ENCODE data around the gene HPN. TPM values are rescaled to one million over a fixed set of nuclear protein-coding genes. Genes with fewer than 3 reads are reported as not detected.

The HPN gene
- polyA plus RNA-seq, 2 donors, result 0.04 to 0.16 TPM

DNA sequence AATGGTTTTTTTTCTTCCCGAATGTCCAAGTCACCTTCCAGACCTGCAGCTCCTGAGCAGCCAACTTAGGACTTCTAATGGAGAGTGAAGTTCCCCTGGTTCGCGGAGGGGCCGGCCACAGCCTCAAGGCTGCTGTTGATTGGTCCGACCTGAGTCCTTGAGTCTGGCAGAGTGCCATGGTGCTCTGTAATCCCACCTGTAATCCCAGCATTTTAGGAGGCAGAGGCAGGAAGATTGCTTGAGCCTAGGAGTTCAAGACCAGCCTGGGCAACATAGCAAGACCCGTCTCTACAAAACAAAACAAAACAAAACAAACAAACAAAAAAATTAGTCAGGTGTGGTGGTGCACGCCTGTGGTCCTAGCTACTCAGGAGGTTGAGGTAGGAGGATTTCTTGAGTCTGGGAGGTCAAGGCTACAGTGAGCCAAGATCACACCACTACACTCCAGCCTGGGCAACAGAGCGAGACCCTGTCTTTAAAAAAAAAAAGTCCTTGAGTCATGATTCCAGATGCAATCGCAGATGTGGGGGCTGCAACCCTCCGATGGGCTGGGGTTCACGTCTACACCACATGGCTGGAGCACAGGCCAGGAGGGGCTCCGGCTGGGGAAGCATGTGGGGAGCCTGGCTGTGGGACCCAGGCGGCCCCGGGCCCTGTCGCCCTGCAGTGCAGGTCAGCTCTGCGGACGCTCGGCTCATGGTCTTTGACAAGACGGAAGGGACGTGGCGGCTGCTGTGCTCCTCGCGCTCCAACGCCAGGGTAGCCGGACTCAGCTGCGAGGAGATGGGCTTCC is 17.7 kb downstream of the HPN start:
- Histone ChIP-seq H3K27me3 (ENCODE audit: control insufficient read depth in 1 of 2, insufficient read depth in 2 of 2, low read length in 2 of 2) (no peaks in the 10 kb centered on the region), H3K9me3 (ENCODE audit: control insufficient read depth in 2 of 2, insufficient read depth in 1 of 2, low read depth in 1 of 2, low read length in 1 of 2) (no peaks in the 10 kb centered on the region), H3K4me1 (ENCODE audit: control insufficient read depth in 2 of 2, insufficient read depth in 2 of 2, low read length in 1 of 2) (no peaks in the 10 kb centered on the region), H3K36me3 (ENCODE audit: control insufficient read depth in 2 of 2, insufficient read depth in 2 of 2, low read length in 1 of 2) (no peaks in the 10 kb centered on the region), H3K27ac (ENCODE audit: low read depth in 2 of 2, low read length in 1 of 2) (no peak overlapping the region), H3K4me3 (ENCODE audit: low read depth in 1 of 2, low read length in 2 of 2) (no peak overlapping the region)
- 88% methylated on average over 25 to 26 of the region's 26 CpGs for WGBS, 2 donors

DNA sequence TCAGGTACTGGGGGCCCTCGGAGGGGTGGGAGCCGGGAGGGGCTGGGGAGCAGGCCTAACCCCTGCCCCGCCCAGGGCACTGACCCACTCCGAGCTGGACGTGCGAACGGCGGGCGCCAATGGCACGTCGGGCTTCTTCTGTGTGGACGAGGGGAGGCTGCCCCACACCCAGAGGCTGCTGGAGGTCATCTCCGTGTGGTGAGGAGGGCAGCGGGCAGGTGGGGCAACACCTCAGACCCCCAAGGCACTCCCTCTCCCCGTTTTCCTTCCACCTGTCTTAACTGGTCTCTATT is 18.2 kb downstream of the HPN start:
- Histone ChIP-seq H3K27me3 (ENCODE audit: control insufficient read depth in 1 of 2, insufficient read depth in 2 of 2, low read length in 2 of 2) (no peaks in the 10 kb centered on the region), H3K27ac (ENCODE audit: low read depth in 2 of 2, low read length in 1 of 2) (no peak overlapping the region), H3K4me1 (ENCODE audit: control insufficient read depth in 2 of 2, insufficient read depth in 2 of 2, low read length in 1 of 2) (no peaks in the 10 kb centered on the region), H3K4me3 (ENCODE audit: low read depth in 1 of 2, low read length in 2 of 2) (no peak overlapping the region), H3K36me3 (ENCODE audit: control insufficient read depth in 2 of 2, insufficient read depth in 2 of 2, low read length in 1 of 2) (no peaks in the 10 kb centered on the region), H3K9me3 (ENCODE audit: control insufficient read depth in 2 of 2, insufficient read depth in 1 of 2, low read depth in 1 of 2, low read length in 1 of 2) (no peaks in the 10 kb centered on the region)
- 84 to 85% methylated on average over 15 of the region's 15 CpGs for WGBS, 2 donors

DNA sequence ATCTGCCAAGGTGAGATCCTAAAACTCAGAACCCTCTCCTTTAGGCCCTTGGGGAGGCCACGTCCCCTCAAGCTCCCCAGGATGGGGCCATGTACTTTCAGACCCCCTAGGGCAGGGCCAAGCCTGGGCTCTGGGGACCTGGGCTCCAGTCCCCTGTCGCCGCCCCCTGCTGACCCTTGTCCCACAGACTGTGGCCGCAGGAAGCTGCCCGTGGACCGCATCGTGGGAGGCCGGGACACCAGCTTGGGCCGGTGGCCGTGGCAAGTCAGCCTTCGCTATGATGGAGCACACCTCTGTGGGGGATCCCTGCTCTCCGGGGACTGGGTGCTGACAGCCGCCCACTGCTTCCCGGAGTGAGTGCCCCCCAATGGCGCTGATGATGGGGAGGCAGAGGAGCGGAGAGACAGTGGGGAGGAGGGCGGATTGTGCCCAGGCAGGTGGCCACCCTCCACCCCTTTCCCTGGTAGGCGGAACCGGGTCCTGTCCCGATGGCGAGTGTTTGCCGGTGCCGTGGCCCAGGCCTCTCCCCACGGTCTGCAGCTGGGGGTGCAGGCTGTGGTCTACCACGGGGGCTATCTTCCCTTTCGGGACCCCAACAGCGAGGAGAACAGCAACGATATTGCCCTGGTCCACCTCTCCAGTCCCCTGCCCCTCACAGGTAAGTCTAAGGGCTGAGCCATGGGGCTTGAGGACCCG is 18.8 kb downstream of the HPN start:
- no peak overlapping the region for H3K27ac ChIP-seq (ENCODE audit: low read depth in 2 of 2, low read length in 1 of 2)
- no peaks in the 10 kb centered on the region for H3K36me3 ChIP-seq (ENCODE audit: control insufficient read depth in 2 of 2, insufficient read depth in 2 of 2, low read length in 1 of 2)
- no peak overlapping the region for H3K4me3 ChIP-seq (ENCODE audit: low read depth in 1 of 2, low read length in 2 of 2)
- no peaks in the 10 kb centered on the region for H3K27me3 ChIP-seq (ENCODE audit: control insufficient read depth in 1 of 2, insufficient read depth in 2 of 2, low read length in 2 of 2)
- 91 to 92% methylated on average over 29 of the region's 29 CpGs for WGBS, 2 donors
- H3K4me1 ChIP-seq (ENCODE audit: control insufficient read depth in 2 of 2, insufficient read depth in 2 of 2, low read length in 1 of 2), result no peaks in the 10 kb centered on the region
- H3K9me3 ChIP-seq (ENCODE audit: control insufficient read depth in 2 of 2, insufficient read depth in 1 of 2, low read depth in 1 of 2, low read length in 1 of 2), result no peaks in the 10 kb centered on the region

DNA sequence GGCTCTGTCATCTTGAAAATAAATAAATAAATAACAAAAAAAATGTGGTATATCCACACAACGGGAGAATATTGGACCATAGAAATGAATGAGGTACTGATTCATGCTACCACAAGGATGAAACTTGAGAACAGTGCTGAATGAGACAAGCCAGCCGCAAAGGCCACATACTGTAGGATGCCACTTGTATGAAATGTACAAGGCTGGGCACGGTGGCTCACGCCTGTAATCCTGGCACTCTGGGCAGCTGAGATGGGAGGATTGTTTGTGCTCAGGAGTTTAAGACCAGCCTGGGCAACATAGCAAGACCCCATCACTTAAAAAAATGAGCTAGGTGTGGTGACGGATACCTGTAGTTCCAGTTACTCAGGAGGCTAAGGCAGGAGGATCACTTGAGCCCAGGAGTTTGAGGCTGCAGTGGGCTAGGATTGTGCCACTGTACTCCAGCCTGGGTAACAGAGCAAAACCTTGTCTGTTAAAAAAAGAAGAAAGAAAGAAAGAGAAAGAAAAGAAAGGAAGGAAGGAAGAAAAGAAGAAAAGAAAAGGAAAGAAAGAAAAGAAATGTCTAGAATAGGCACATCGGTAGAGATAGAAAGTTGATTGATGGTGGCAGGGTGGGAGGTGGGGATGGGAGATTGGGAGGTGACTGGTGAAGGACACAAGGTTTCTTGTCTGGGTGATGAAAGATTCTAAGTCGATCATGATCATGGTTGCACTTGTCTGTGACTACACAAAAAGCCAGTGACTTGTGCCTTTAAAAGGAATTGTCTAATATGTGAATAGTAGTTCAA is 20.3 kb downstream of the HPN start:
- Histone ChIP-seq H3K27me3 (ENCODE audit: control insufficient read depth in 1 of 2, insufficient read depth in 2 of 2, low read length in 2 of 2) (no peaks in the 10 kb centered on the region), H3K4me3 (ENCODE audit: low read depth in 1 of 2, low read length in 2 of 2) (no peak overlapping the region), H3K4me1 (ENCODE audit: control insufficient read depth in 2 of 2, insufficient read depth in 2 of 2, low read length in 1 of 2) (no peaks in the 10 kb centered on the region), H3K36me3 (ENCODE audit: control insufficient read depth in 2 of 2, insufficient read depth in 2 of 2, low read length in 1 of 2) (no peaks in the 10 kb centered on the region), H3K27ac (ENCODE audit: low read depth in 2 of 2, low read length in 1 of 2) (no peak overlapping the region), H3K9me3 (ENCODE audit: control insufficient read depth in 2 of 2, insufficient read depth in 1 of 2, low read depth in 1 of 2, low read length in 1 of 2) (no peaks in the 10 kb centered on the region)
- WGBS, 2 donors, result 76 to 79% methylated on average over 7 of the region's 7 CpGs

DNA sequence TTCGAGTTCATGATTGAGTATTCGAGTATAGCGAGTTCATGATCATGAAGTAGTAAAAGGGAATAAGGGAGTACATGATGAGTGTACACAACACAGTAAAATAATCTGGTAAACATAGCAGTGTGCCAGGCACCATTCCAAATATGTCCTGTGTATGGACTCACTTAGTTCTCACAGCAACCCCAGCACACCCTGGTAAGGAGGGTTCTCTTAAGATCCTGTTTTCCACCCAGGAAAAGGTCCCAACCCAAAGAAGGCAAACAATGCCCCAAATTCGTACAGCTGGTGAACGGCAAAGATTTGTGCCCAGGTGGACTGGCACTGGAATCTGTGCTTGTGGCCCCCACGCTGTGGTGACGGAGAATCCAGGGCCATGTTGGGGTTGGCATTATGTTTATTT is 21.4 kb downstream of the HPN start:
- Histone ChIP-seq H3K27me3 (ENCODE audit: control insufficient read depth in 1 of 2, insufficient read depth in 2 of 2, low read length in 2 of 2) (no peaks in the 10 kb centered on the region), H3K9me3 (ENCODE audit: control insufficient read depth in 2 of 2, insufficient read depth in 1 of 2, low read depth in 1 of 2, low read length in 1 of 2) (no peaks in the 10 kb centered on the region), H3K36me3 (ENCODE audit: control insufficient read depth in 2 of 2, insufficient read depth in 2 of 2, low read length in 1 of 2) (no peaks in the 10 kb centered on the region), H3K4me3 (ENCODE audit: low read depth in 1 of 2, low read length in 2 of 2) (no peak overlapping the region), H3K27ac (ENCODE audit: low read depth in 2 of 2, low read length in 1 of 2) (no peak overlapping the region), H3K4me1 (ENCODE audit: control insufficient read depth in 2 of 2, insufficient read depth in 2 of 2, low read length in 1 of 2) (no peaks in the 10 kb centered on the region)
- 82 to 88% methylated on average over 7 of the region's 7 CpGs for WGBS, 2 donors

DNA sequence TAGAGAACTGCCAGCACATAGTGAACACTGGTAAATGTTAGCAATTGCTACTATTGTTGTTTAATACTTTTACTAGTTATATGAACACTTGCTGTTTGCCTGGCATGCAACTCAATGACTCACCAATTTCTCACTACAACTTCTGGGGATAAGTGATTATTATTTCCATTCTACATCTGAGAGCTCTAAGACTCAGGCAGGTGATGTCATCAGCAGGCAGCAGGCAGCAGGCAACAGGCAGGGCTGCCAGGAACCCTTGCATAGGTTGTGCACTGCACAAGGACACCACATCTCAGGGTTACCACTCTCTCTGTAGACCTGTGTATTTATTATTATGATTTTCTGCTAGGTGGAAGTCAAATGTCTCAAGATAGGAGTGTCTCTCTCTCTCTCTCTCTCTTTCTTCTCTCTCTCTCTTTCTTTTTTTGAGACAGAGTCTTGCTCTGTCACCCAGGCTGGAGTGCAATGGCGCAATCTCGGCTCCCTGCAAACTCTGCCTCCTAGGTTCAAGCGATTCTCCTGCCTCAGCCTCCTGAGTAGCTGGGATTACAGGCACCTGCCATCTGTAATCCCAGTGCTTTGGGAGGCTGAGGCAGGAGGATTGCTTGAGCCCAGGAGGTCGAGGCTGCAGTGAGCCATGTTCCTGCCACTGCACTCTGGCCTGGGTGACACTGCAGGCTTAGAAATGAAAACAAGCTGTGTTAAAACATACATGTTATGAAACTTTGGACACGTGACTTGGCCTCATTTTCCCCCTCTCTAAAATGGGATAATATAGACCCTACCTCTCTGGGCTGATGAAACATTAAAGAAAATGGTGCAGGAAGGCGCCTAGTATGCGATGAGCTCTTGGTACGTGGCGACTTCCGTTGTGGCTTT is 22.7 kb downstream of the HPN start:
- H3K4me3 ChIP-seq (ENCODE audit: low read depth in 1 of 2, low read length in 2 of 2), result no peak overlapping the region
- WGBS, 2 donors, result 75 to 77% methylated on average over 10 of the region's 10 CpGs

DNA sequence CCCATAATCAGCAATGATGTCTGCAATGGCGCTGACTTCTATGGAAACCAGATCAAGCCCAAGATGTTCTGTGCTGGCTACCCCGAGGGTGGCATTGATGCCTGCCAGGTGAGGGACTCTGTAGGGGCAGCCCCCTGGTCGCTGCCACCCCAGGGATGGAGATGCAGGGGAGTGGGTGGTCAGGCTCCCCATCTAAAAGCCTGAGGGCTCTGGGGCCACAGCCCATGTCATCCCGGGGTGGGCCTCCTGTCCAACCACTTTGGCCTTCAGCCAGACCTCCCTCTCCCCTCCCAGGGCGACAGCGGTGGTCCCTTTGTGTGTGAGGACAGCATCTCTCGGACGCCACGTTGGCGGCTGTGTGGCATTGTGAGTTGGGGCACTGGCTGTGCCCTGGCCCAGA is 24.1 kb downstream of the HPN start:
- Histone ChIP-seq H3K4me3 (ENCODE audit: low read depth in 1 of 2, low read length in 2 of 2) (no peak overlapping the region), H3K4me1 (ENCODE audit: control insufficient read depth in 2 of 2, insufficient read depth in 2 of 2, low read length in 1 of 2) (no peaks in the 10 kb centered on the region), H3K27me3 (ENCODE audit: control insufficient read depth in 1 of 2, insufficient read depth in 2 of 2, low read length in 2 of 2) (no peaks in the 10 kb centered on the region), H3K36me3 (ENCODE audit: control insufficient read depth in 2 of 2, insufficient read depth in 2 of 2, low read length in 1 of 2) (no peaks in the 10 kb centered on the region), H3K27ac (ENCODE audit: low read depth in 2 of 2, low read length in 1 of 2) (no peak overlapping the region), H3K9me3 (ENCODE audit: control insufficient read depth in 2 of 2, insufficient read depth in 1 of 2, low read depth in 1 of 2, low read length in 1 of 2) (peaks cover 2% of the 10 kb centered on the region in 2 donors)
- 86 to 89% methylated on average over 10 of the region's 10 CpGs for WGBS, 2 donors

More for the DNA sequence above, 22.7 kb downstream of the HPN start:
- Histone ChIP-seq H3K9me3 (ENCODE audit: control insufficient read depth in 2 of 2, insufficient read depth in 1 of 2, low read depth in 1 of 2, low read length in 1 of 2) (no peaks in the 10 kb centered on the region), H3K36me3 (ENCODE audit: control insufficient read depth in 2 of 2, insufficient read depth in 2 of 2, low read length in 1 of 2) (no peaks in the 10 kb centered on the region), H3K4me1 (ENCODE audit: control insufficient read depth in 2 of 2, insufficient read depth in 2 of 2, low read length in 1 of 2) (no peaks in the 10 kb centered on the region), H3K27ac (ENCODE audit: low read depth in 2 of 2, low read length in 1 of 2) (no peak overlapping the region), H3K27me3 (ENCODE audit: control insufficient read depth in 1 of 2, insufficient read depth in 2 of 2, low read length in 2 of 2) (no peaks in the 10 kb centered on the region)

DNA sequence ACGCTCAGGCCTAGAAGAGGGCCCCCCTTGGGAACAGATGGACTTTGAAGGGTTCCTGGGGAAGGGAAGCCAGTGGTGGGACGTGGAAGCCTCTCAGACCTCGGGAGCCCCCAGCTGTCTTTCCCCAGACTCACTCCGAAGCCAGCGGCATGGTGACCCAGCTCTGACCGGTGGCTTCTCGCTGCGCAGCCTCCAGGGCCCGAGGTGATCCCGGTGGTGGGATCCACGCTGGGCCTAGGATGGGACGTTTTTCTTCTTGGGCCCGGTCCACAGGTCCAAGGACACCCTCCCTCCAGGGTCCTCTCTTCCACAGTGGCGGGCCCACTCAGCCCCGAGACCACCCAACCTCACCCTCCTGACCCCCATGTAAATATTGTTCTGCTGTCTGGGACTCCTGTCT is 24.6 kb downstream of the HPN start:
- Histone ChIP-seq H3K4me3 (ENCODE audit: low read depth in 1 of 2, low read length in 2 of 2) (no peak overlapping the region), H3K9me3 (ENCODE audit: control insufficient read depth in 2 of 2, insufficient read depth in 1 of 2, low read depth in 1 of 2, low read length in 1 of 2) (peaks cover 3 to 4% of the 10 kb centered on the region in 2 donors), H3K36me3 (ENCODE audit: control insufficient read depth in 2 of 2, insufficient read depth in 2 of 2, low read length in 1 of 2) (no peaks in the 10 kb centered on the region), H3K27ac (ENCODE audit: low read depth in 2 of 2, low read length in 1 of 2) (no peak overlapping the region), H3K4me1 (ENCODE audit: control insufficient read depth in 2 of 2, insufficient read depth in 2 of 2, low read length in 1 of 2) (no peaks in the 10 kb centered on the region), H3K27me3 (ENCODE audit: control insufficient read depth in 1 of 2, insufficient read depth in 2 of 2, low read length in 2 of 2) (no peaks in the 10 kb centered on the region)
- 88 to 93% methylated on average over 15 of the region's 15 CpGs for WGBS, 2 donors

All from esophagus (tissue), 2 donors.